ENCODE data around the gene DDX24.

Gene DDX24

DNA sequence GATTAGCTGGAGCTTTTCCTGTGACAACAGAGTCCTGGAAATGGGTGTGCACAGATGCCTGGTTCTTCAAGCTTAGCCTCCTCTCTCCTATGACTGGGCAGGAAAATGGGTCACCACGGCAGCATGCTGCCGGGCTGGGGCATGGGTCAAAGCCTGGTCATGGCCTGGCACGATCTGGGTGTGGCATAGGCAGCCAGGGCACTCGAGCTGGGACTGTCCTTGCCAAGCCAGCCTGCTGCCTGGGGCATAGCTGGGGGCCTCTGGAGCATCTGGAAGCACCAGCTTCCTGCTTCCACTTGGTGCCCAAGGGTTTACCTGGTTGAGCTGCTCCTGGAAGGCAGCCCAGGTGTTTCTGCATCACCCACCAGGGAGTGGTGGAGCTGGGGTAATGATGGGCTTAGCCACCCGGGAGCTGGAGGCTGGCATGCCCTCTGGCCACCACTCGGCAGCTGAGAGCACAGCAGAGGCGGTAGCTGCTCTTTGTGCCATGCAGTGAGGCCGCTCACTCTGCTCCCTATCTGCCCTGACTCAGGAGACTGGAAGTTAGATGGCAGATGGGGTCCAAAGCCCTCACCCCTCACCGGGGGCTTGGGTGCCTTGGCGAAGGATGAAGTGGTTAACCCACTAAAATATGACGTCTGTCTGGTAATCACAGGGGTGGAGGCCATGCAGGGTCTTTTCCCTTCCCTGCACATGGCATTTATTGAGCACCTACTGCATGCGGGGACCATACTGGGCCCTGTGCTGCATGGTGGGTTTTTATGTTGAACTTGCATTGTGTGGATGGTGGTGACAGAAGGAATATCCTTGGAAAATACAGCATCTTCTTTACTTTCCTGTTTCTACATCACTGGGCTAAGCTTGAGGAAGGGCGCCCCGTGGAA, 53.2 kb downstream of the DDX24 start:
- DNase-seq = no peak

GRCh38 chr14:94026889-94027469, 54.0 kb downstream of the DDX24 start:
- DNase-seq = no peak

DNA sequence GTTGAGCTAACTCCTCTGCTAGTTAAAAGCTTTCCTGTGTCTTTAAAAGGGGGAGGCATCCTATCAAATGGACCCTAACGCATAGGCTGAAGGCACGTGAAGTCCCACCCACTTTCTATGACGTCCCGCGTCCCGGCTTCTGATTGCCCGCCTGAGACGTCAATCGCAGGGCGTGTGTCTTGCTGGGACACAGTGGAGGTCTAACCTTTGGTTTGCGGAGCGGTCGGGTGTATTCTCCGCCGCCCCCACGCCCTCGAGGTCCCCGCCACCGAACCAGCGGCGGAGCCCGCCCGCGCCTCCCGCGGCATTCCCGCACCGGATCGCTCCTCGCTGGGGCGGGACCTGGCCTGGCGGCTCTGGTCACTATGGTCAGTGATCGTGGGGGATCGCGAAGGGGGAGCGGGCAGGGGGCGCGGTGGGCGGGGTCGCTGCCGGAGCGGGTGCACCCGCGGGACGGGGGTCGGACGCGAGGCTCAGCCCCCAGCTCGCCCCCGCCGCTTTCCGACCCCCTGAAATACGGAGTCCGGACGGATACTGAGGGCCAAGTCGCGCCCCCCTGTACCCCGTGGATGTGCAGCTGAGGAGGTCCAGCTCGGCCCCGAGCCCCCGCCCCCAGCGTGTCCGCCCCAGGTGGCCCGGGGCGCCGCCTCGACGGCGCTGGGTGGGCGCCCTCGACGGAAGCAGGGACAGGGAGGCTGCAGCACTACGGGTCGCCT, 54.7 kb downstream of the DDX24 start, which contains the start of gene OTUB2:
OTUB2 (plus strand) TSS at position 168 of the 716 bp plus-strand sequence; CDS start at position 366, 198 bp downstream.
- peak; percentile 96 for DNase-seq

DNA sequence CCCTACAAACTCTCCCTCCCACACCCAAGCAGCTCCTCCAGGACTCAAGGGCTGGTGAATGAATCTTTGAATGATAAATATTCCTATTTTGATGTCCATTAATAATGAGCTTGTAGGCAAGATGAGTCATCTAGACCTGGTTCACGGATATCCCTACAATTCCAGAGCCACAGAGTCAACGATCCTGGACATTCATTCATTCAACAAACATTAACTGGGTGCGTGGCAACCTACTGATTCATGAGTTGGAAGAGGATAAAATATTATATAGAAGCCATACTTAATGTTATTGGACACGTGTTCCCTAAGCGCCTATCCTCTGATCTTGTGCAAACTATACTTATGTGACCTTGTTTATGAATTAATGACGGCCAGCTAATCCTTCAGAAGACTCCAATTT, 55.3 kb downstream of the DDX24 start:
- no peak for DNase-seq

DNA sequence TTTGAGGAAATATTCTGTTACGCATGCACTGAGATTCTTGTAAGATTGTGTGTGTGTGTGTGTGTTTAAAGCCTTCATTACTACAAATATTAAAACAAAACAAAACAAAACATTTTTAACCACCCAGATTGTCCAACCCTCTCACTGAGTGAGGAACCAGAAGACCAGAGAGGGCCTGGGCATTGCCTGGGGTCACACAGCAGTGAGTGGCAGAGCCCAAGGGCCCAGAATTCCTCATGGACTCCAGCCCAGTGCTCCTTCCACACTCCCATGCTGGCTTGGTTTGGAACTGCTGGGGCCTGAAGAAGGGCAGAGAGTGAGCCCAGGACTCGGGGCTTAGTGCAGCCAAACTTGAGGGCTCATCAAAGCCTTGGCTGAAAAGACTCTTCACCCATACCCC, 56.5 kb downstream of the DDX24 start:
- DNase-seq = no peak

- no peak for DNase-seq
These were observed 58.2 kb downstream of the DDX24 start for GRCh38 chr14:94022532-94023411.

DNA sequence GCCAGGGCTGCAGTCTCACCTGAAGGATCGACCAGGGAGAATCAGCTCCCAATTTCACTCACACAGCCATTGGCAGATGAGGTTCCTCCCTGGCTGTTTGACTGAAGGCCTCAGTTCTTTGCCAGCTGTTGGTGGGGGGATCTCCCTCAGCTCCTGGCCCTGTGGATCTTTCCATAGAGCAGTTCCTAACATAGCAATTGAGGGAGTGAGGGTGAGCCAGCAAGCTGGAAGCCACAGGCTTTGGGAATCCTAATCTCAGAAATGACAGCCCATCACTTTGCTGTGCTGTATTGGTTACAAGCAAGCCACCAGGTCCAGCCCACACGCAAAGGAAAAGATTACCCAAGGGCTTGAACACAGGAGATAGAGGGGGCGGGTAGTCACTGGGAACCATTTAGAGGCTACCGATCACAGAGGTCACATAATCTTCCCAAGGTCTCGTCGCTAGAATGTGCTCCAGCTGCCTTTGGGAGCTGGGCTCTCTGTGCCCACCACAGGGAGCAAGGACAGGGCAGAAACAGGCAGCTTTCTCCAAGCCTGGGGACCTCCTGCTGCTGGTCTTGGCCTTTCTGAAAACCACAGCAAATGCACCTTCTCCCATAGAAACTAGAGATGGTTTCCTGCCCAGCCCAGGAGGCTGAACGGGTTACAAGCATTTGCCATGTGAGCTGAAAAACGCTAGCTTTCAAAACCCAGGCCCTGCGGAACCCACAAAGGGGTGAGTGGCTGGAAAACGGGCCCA, 59.4 kb downstream of the DDX24 start:
- peak; percentile 28 for DNase-seq

DNA sequence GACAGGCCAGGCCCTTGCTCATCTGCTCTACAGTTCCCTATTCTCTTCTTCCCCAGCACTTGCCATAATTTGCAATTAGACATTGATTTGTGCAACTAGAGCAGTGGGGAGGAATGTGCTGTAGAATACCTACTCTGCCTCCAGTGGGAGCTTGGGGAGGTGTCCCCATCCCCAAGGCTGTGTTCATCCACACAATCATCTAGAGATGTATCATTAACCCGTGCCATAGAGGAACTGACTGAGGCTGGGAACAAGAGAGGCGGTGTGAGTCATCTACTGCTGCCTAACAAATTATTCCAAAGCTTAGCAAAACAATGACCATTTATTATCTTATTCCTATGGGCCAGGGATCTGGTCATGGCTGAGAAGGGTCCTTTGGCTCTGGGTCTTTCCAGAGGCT, 60.0 kb downstream of the DDX24 start:
- DNase-seq = no peak

- no peak for DNase-seq
These were observed 60.7 kb downstream of the DDX24 start for GRCh38 chr14:94020267-94020666.

- no peak for DNase-seq
These were observed 61.7 kb downstream of the DDX24 start for GRCh38 chr14:94019329-94019728.

- DNase-seq = no peak
These were observed 62.7 kb downstream of the DDX24 start for GRCh38 chr14:94018308-94018707.

- DNase-seq = no peak
These were observed 64.5 kb downstream of the DDX24 start for GRCh38 chr14:94016446-94016976.

DNA sequence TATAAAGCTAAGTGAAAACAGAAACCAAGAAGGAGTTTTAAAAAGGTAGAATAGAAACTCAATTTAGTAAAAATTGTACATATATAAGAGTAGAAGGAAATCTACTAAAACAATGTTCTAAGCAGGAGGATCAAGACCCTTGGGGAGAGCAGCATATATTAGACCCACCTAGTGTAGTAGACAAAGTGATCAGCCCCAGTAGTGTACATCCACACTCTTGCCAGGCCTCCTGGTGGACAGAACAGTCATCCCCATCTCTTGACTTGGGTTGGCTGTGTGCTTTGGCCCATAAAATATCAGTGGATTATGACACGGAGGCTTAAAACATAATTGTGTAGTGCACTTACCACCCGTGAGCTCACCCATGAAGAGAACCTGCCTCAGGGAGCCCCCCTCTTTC, 65.8 kb downstream of the DDX24 start:
- no peak for DNase-seq

DNA sequence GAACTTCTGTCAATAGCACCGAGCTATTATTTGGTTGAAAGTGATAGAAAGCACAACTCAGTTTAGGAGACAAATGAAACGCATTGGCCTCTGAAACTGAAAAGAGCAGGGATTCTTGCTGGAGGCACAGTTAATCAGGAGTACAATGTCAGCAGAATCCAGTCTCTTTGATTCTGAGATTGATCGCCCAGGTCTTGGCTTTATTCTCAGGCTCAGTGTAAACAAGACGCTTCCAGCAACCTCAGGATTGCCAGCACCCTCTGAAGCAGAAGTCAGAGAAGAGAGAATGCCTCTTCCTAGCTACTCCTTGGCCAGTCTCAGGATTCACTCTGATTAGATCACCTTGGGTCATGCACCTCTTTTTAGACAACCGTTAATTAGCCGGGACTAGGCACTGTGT, 66.6 kb downstream of the DDX24 start:
- no peak for DNase-seq

GRCh38 chr14:94011795-94012194, 69.2 kb downstream of the DDX24 start:
- DNase-seq = no peak

GRCh38 chr14:94010625-94011024, 70.4 kb downstream of the DDX24 start:
- DNase-seq = no peak

DNA sequence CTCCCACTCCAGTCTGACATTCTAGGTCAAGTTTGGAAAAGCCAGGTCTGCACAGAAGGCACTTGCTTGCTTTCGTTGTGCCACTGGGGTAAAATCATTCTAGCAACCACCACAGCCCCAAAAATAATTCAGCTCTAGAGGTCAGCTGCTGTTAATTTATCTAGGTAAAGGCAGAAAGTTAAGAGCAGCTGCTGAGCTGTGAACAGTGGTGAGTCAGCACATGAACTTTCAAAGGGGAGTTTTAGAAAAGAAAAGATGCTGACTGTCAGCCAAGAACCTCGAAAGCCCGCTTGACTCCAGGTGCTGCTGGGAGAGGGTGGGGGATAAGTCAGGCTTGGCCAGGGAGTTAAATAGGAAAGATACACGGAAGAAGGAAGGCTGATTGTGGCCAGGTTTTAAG, 71.2 kb downstream of the DDX24 start:
- no peak for DNase-seq

DNA sequence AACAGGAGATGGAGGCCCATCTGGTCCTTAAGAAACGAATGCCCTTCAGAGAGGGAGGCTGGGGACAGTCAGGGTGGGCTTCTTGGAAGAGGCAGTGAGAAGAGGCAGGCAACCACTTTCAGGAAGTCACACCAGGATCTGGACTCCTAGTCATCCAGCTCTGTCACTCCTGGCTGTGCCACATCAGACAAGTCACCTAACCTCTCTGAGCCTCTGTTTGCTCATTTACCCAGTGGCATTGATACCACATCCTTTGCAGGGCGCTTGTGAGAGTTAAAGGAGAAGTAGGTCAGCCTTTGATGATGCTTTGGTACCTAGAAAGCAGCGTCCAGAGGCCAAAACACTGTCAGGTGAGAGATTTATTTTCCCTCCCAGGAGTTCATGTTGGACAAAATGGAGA, 72.8 kb downstream of the DDX24 start:
- DNase-seq = no peak

DNA sequence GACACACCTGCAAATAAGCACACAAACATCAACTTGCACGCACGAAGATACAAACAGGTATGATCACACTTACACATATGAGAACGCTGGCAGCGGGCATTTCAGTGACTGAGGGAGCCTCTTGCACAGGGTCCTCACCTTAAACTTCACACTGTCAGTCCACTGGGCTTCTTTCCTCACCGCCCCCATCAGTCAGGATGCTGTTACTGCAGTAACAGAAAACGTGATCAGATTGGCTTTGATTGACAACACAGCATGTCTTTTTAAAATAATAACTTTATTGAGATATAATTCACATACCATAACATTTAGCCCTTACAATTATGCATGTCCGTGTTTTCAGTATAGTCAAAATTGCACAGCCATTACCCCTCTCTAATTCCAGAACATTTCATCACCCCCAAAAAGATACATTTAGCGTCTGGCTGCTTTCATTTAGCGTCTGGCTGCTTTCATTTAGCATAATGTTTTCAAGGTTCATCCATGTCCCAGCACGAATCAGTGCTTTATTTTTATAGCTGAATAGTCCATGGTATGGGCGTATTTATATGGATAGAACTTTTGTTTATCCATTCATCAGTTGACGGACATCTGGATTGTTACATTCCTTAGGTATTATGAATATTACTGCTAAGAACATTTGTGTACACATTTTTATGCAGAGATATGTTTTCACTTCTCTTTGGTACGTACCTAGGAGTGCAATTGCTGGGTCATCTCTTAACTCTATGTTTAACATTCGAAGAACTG, 75.5 kb downstream of the DDX24 start:
- peak; percentile 26 for DNase-seq

DNA sequence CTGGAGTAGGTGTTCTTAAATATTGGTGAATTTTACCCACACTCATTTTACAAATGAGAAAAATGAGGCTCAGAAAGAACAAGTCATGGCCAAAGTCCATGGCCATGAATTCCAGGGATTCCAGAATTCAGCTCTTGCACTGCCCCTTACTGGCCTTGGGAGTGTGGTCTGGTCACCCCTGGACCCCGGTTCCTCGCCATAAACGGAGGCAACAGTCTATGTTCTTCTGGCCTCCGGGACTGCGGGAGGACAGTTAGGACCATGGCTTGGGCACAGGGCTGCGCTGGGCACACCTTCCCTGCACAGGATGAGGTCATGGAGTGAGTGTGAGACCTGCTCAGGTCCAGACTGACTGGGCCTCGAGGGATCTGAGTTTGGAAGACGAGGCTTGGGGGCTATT, 77.0 kb downstream of the DDX24 start:
- no peak for DNase-seq

DNA sequence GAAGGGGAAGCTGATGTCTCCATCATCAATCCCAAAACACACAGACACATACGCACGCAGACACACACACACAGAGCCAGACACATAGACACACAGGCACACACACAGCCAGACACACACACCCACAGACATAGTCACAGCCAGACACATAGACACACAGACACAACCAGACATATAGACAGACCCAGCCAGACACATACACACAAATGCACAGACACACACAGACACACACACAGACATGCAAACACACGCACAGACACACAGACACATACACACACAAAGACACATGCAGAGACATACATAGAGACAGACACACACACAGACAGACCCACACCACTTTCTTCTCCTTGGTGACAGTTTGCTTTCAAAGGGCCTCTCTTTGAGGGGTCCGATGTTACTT, 77.6 kb downstream of the DDX24 start:
- DNase-seq = no peak

Measured in stimulated activated CD4-positive, alpha-beta T cell treated with anti-CD3 and anti-CD28 coated beads, Interleukin-4, amount 100 ng/mL, for 24 hours (primary cell).